HepG2 (cell line): ENCODE results near the gene MAP3K20. TPM values are rescaled to one million over a fixed set of nuclear protein-coding genes. Genes with fewer than 3 reads are reported as not detected.

Experiments used
- ATAC-seq: fragments of 200-7000 bp; cut with Tn5 transposase; 3 replicates; pipeline ENCODE4 v1.9.1; 2020; ENCODE audit warnings: mild to moderate bottlenecking, moderate library complexity
- BruUV-seq: library from RNA; stranded (reverse); fragments of 400-500 nt; replicated peaks from 2 replicates; lab custom pipeline; 2021; lab: Mats Ljungman, UMichigan
- CTCF ChIA-PET: fragments of 300-600 bp; formaldehyde crosslinking; extraction: SDS; loops from one replicate; lab custom pipeline; 2021; ENCODE audit warnings: low total read pairs, inconsistent platforms, low intra/inter-chr PET ratio; lab: Yijun Ruan, JAX
- POLR2A ChIA-PET: fragments of 350-600 bp; sonication (Branson Sonifier 250); formaldehyde crosslinking; loops from one replicate; lab custom pipeline; 2020; ENCODE audit warnings: antibody characterized with exemption, inconsistent platforms; lab: Yijun Ruan, JAX
- DNase-seq: peaks from one replicate; pipeline ENCODE4 v3.0.0-alpha.2; 2015; ENCODE audit warnings: low spot score
- FAIRE-seq: peaks from 3 replicates; lab custom pipeline; 2011; peaks lifted over from hg19 to GRCh38; lab: Jason Lieb, UNC
- H2AFZ ChIP-seq: one replicate; pipeline ENCODE4 v1.6.1; 2011; ENCODE audit warnings: low read length, inconsistent platforms
- H3K27ac ChIP-seq: fragments of 300-600 bp; 3 replicates; pipeline ENCODE4 v1.8.0; 2011; ENCODE audit warnings: mixed run types, mild to moderate bottlenecking, mixed read lengths, low read length, inconsistent platforms; ENCODE audit not compliant: insufficient read depth; ENCODE audit errors: extremely low read length
- H3K27me3 ChIP-seq, 2 experiments: fragments of 200-600 bp in 1 of 2; 2 replicates in 1 of 2; 3 replicates in 1 of 2; pipeline versions ENCODE4 v1.6.0 to v1.8.0; 2011; ENCODE audit warnings: low read length in 2 of 2, mild to moderate bottlenecking in 2 of 2, moderate library complexity in 2 of 2, inconsistent platforms in 1 of 2; ENCODE audit not compliant: insufficient read depth in 2 of 2, control insufficient read depth in 1 of 2
- H3K36me3 ChIP-seq, 2 experiments: fragments of 200-600 bp in 1 of 2; replicated peaks in 1 of 2; 2 replicates in 1 of 2; 3 replicates in 1 of 2; pipeline versions ENCODE4 v1.5.1 to v1.8.0; 2011; ENCODE audit warnings: low read length in 2 of 2, inconsistent platforms in 1 of 2; ENCODE audit not compliant: insufficient read depth in 2 of 2, control insufficient read depth in 1 of 2
- H3K4me1 ChIP-seq: 2 replicates; pipeline ENCODE4 v1.5.1; 2012; ENCODE audit warnings: low read length, inconsistent platforms; ENCODE audit not compliant: insufficient read depth
- H3K4me2 ChIP-seq: 2 replicates; pipeline ENCODE4 v1.6.0; 2011; ENCODE audit warnings: low read depth, low read length, inconsistent platforms
- H3K4me3 ChIP-seq, 3 experiments: fragments of 200-600 bp in 1 of 3; sonication (generic), shearing (Covaris generic) in 1 of 3; replicated peaks in 1 of 3; 2 replicates each; pipeline ENCODE4 v1.5.1; 2011 to 2016; ENCODE audit warnings: low read length in 3 of 3, inconsistent platforms in 2 of 3, low read depth in 2 of 3, mild to moderate bottlenecking in 2 of 3, control low read depth in 1 of 3, mixed read lengths in 1 of 3; ENCODE audit not compliant: insufficient read depth in 1 of 3
- H3K79me2 ChIP-seq: one replicate; pipeline ENCODE4 v1.6.1; 2011; ENCODE audit warnings: low read length, inconsistent platforms; ENCODE audit not compliant: insufficient read depth
- H3K9ac ChIP-seq: 2 replicates; pipeline ENCODE4 v1.6.0; 2011; ENCODE audit warnings: mild to moderate bottlenecking, low read depth, low read length, inconsistent platforms; ENCODE audit not compliant: insufficient read depth
- H3K9me3 ChIP-seq: 2 replicates; pipeline ENCODE4 v1.5.1; 2012; ENCODE audit warnings: mild to moderate bottlenecking, low read length
- H4K20me1 ChIP-seq: 2 replicates; pipeline ENCODE4 v1.6.0; 2011; ENCODE audit warnings: inconsistent platforms, mild to moderate bottlenecking, low read length, moderate library complexity; ENCODE audit not compliant: insufficient read depth
- ATF7-NPFF ChIP-seq: sonication (generic); formaldehyde crosslinking; IDR thresholded peaks from 2 replicates; pipeline ENCODE4 v1.8.1; 2023; ENCODE audit warnings: mild to moderate bottlenecking, low read depth, missing genetic modification reagents, moderate library complexity
- EEA1 ChIP-seq: sonication (generic); formaldehyde crosslinking; IDR thresholded peaks from 2 replicates; pipeline ENCODE4 v1.5.1; 2020; ENCODE audit warnings: mild to moderate bottlenecking, missing genetic modification reagents, borderline replicate concordance
- FOSL2 ChIP-seq: sonication (generic); formaldehyde crosslinking; IDR thresholded peaks from 2 replicates; pipeline ENCODE4 v1.4.0; 2020; ENCODE audit warnings: missing genetic modification reagents
- HDAC6 ChIP-seq: fragments of 200-600 bp; sonication (generic); IDR thresholded peaks from 2 replicates; pipeline ENCODE4 v1.7.0; 2017; ENCODE audit warnings: mild to moderate bottlenecking, antibody characterized with exemption, low read length, low read depth
- HMG20B ChIP-seq: conservative IDR thresholded peaks from 2 replicates; pipeline ENCODE4 v1.6.1; 2016; ENCODE audit warnings: missing genetic modification reagents, missing compliant biosample characterization
- IRX3 ChIP-seq: sonication (generic); formaldehyde crosslinking; IDR thresholded peaks from 2 replicates; pipeline ENCODE4 v1.8.1; 2023; ENCODE audit warnings: mild to moderate bottlenecking, low read depth, missing genetic modification reagents, borderline replicate concordance
- MAFF ChIP-seq: IDR thresholded peaks from 2 replicates; pipeline ENCODE4 v1.6.1; 2011; ENCODE audit warnings: low read depth, low read length, improper control_type of control experiment
- MXI1 ChIP-seq: IDR thresholded peaks from 3 replicates; pipeline ENCODE4 v1.6.1; 2012; ENCODE audit warnings: low read depth, low read length, inconsistent platforms, borderline replicate concordance
- NR1H2 ChIP-seq: sonication (generic); formaldehyde crosslinking; IDR thresholded peaks from 2 replicates; pipeline ENCODE4 v1.8.1; 2022; ENCODE audit warnings: low read depth, missing genetic modification reagents, borderline replicate concordance
- SSRP1 ChIP-seq: IDR thresholded peaks from 2 replicates; pipeline ENCODE4 v1.6.1; 2016; ENCODE audit warnings: control low read depth
- ZNF230 ChIP-seq: sonication (generic); formaldehyde crosslinking; IDR thresholded peaks from 2 replicates; pipeline ENCODE4 v1.4.0; 2020; ENCODE audit warnings: mild to moderate bottlenecking, missing genetic modification reagents
- whole genome bisulfite sequencing: methylation state at CpG from one replicate; pipeline ENCODE4 v1.1.6; 2017; ENCODE audit warnings: low lambda C conversion rate; 5-methylcytosine and 5-hydroxymethylcytosine counted together
- in situ Hi-C: cut with HindIII; loops from 2 replicates; pipeline ENCODE4 v1.10.0; 2017; ENCODE audit warnings: low pct_unique_long_range_greater_than_20kb; ENCODE audit not compliant: extremely low pct_ligation_motif_present
- intact Hi-C: fragments of 100-400 bp; cut with micrococcal nuclease; formaldehyde crosslinking; loops from one replicate; pipeline ENCODE4 v1.10.0; 2022; ENCODE audit not compliant: unreplicated experiment
- polyA plus RNA-seq, 8 experiments: library from polyadenylated mRNA; depleted of rRNA in 3 of 8; stranded (reverse) in 7 of 8; unstranded in 1 of 8; fragments of >200 nt; fragmentation: Illumina TruSeq in 4 of 8; extraction: Trizol in 4 of 8; gene quantifications; 2 replicates each; pipeline versions ENCODE4 v1.2.1 to v1.2.3, GENCODE V29; 2011 to 2016; ENCODE audit warnings: low read depth in 4 of 8, missing spikeins in 1 of 8, mixed read lengths in 1 of 8; ENCODE audit not compliant: insufficient read depth in 1 of 8
- total RNA-seq, 5 experiments: library from RNA; depleted of rRNA; stranded (reverse); fragments of >200 nt; fragmentation: Illumina TruSeq; extraction: Trizol; gene quantifications; 2 replicates each; pipeline ENCODE4 v1.2.3, GENCODE V29; 2016; ENCODE audit warnings: low read depth in 1 of 5
- TF ChIP-seq, protein P1 (sequence below): sonication (generic); formaldehyde crosslinking; IDR thresholded peaks from 2 replicates; pipeline ENCODE4 v1.4.0; 2020; ENCODE audit warnings: low read depth, missing genetic modification reagents
- TF ChIP-seq, protein P2 (sequence below), 2 experiments: sonication (generic) in 1 of 2; formaldehyde crosslinking in 1 of 2; IDR thresholded peaks; 2 replicates each; pipeline versions ENCODE4 v1.5.1 to v1.6.1; 2011 to 2020; ENCODE audit warnings: borderline replicate concordance in 1 of 2, low read depth in 1 of 2, low read length in 1 of 2, mild to moderate bottlenecking in 1 of 2, missing genetic modification reagents in 1 of 2, moderate library complexity in 1 of 2

Gene MAP3K20
- total and polyA plus RNA-seq, 2 of the 13 experiments (the other 11 are each of a cell fraction or from before 2014, with no cell fraction given), result 5.2 to 13.5 TPM

DNA sequence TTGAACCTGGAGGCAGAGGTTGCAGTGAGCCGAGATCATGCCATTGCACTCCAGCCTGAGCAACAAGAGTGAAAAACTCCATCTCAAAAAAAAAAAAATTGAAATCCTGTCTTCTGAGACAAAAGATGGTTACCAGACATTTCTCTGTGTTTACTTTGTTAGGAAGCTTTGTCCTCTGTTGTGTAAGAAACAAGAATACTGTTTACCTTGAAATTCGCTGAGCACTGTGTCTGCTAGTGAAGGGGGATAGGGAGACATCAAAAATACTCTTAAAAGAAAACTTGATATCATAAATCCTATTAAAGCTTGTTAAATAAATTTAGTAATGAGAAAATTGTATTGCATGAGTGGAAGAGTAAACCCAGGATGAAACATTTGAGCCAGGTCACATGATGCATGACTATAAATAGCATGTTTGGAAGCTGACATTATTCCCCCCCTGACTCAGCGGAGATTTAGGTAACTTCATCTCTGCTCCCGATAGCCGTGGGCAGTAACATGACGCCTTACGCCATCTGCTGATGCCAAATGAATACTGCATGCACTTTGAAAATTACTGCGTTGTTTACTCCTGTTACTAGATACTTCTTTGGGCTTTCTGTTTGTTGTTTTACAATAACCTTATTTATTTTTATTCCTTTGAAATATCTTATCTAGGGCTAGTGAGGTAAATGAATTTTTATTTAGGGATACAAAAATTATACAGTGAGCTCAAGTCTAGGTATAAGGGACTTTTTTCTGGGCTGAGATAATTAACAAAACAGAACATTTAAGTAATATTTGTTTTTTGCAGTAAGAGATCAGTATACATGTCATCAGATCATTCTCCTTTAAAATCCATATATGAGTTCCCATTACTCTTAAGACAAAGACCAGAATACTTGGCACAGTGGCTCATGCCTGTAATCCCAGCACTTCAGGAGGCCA is 134.9 kb downstream of the MAP3K20 start:
- no peak overlapping the region for H3K4me3 ChIP-seq
- no peaks in the 10 kb centered on the region for H3K4me1 ChIP-seq
- no peaks in the 10 kb centered on the region for H3K27me3 ChIP-seq
- H3K79me2 ChIP-seq, result no peaks in the 10 kb centered on the region
- H3K9ac ChIP-seq, result no peak overlapping the region
- peak; percentile 89 for ATAC-seq
- H4K20me1 ChIP-seq, result no peaks in the 10 kb centered on the region
- peak; percentile 66 for DNase-seq
- ChIA-PET POLR2A (interaction anchor here (1.3 kb wide), 1 partner anchor 183 kb away, joined by 3 read pairs; no protein-coding TSS in a partner anchor), CTCF (interaction anchor here (0.6 to 6.7 kb wide), 4 partner anchors 134 to 234 kb away, joined by 3 to 127 read pairs (median 4); partner anchors contain the start of gene MAP3K20)
- BruUV-seq, result no TSS peak
- FAIRE-seq, result peak; percentile 87
- no peak overlapping the region for H3K27ac ChIP-seq
- WGBS, result 36% methylated on average over 8 of the region's 8 CpGs
- H3K36me3 ChIP-seq, result peaks cover 3 to 4% of the 10 kb centered on the region in 2 experiments; a peak in 2 of 5 replicates
- no peak overlapping the region for H3K4me2 ChIP-seq
- no peaks in the 10 kb centered on the region for H3K9me3 ChIP-seq
- no peak overlapping the region for H2AFZ ChIP-seq
- in situ Hi-C loops (loop anchor here (5.0 kb wide), 1 partner anchor 183 kb away; no protein-coding TSS in a partner anchor), intact Hi-C loops (loop anchor here (1.0 to 5.0 kb wide), 3 partner anchors 133 to 233 kb away; partner anchors contain the start of gene MAP3K20)
- TF ChIP-seq MXI1, result no peak
- TF ChIP-seq NR1H2 (CRISPR knock-in tag), result no peak
- peak; percentile 61 for TF ChIP-seq MAFF
- TF ChIP-seq HMG20B (CRISPR knock-in tag), result no peak
- TF ChIP-seq SSRP1 (CRISPR knock-in tag), result peak; percentile 86; the same call in 1 of the 2 replicates
- peak; percentile 63; the same call in 1 of the 2 replicates for TF ChIP-seq FOSL2 (CRISPR knock-in tag)
- TF ChIP-seq, protein P1, sequence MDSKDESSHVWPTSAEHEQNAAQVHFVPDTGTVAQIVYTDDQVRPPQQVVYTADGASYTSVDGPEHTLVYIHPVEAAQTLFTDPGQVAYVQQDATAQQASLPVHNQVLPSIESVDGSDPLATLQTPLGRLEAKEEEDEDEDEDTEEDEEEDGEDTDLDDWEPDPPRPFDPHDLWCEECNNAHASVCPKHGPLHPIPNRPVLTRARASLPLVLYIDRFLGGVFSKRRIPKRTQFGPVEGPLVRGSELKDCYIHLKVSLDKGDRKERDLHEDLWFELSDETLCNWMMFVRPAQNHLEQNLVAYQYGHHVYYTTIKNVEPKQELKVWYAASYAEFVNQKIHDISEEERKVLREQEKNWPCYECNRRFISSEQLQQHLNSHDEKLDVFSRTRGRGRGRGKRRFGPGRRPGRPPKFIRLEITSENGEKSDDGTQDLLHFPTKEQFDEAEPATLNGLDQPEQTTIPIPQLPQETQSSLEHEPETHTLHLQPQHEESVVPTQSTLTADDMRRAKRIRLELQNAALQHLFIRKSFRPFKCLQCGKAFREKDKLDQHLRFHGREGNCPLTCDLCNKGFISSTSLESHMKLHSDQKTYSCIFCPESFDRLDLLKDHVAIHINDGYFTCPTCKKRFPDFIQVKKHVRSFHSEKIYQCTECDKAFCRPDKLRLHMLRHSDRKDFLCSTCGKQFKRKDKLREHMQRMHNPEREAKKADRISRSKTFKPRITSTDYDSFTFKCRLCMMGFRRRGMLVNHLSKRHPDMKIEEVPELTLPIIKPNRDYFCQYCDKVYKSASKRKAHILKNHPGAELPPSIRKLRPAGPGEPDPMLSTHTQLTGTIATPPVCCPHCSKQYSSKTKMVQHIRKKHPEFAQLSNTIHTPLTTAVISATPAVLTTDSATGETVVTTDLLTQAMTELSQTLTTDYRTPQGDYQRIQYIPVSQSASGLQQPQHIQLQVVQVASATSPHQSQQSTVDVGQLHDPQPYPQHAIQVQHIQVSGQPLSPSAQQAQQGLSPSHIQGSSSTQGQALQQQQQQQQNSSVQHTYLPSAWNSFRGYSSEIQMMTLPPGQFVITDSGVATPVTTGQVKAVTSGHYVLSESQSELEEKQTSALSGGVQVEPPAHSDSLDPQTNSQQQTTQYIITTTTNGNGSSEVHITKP (CRISPR knock-in tag), result no peak
- 0 out of 2 replicates have a peak, but pooled peaks have one; percentile 26 for TF ChIP-seq ZNF230 (CRISPR knock-in tag)
- no peak for TF ChIP-seq HDAC6
- no peak for TF ChIP-seq EEA1 (CRISPR knock-in tag)
- TF ChIP-seq IRX3, result no peak
- no peak for TF ChIP-seq ATF7-NPFF (CRISPR knock-in tag)
- TF ChIP-seq, protein P2, sequence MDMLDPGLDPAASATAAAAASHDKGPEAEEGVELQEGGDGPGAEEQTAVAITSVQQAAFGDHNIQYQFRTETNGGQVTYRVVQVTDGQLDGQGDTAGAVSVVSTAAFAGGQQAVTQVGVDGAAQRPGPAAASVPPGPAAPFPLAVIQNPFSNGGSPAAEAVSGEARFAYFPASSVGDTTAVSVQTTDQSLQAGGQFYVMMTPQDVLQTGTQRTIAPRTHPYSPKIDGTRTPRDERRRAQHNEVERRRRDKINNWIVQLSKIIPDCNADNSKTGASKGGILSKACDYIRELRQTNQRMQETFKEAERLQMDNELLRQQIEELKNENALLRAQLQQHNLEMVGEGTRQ (IDR thresholded peaks at IDR 0.05; ENCODE audit: low read depth, low read length), result 0 out of 2 replicates have a peak, but pooled peaks have one; percentile 58
- TF ChIP-seq, protein P2 (CRISPR knock-in tag; IDR thresholded peaks at IDR 0.05; ENCODE audit: borderline replicate concordance), result no peak; the same call in 1 of the 2 replicates
